ENCODE measurements around the gene ABR.
A peak's percentile ranks its signal among the peaks of the same experiment; 100 is the strongest.
"Not testable (repeated sequence)": the region's sequence is repeated elsewhere in the genome, so short reads cannot be mapped to it uniquely, and the experiment has no call there.

Gene ABR

DNA sequence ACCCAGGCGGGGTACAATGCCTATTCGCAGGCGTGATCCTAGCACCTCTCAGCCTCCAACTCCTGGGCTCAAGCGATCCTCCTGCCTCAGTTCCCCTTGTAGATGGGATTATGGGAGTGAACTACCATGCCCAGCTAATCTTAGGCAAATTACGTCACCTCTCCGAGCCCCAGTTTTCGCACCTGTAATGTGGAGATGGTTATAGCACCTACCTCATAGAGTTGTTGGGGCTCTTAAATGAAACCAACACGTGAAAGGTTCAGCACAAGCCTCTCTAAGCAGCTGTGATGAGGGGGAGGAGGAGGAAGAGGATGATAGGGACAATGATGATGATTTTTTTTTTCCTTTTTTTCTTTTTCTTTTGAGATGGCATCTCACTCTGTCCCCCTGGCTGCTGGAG lies 59.9 kb downstream of the ABR start:
- DNase-seq, result no peak

DNA sequence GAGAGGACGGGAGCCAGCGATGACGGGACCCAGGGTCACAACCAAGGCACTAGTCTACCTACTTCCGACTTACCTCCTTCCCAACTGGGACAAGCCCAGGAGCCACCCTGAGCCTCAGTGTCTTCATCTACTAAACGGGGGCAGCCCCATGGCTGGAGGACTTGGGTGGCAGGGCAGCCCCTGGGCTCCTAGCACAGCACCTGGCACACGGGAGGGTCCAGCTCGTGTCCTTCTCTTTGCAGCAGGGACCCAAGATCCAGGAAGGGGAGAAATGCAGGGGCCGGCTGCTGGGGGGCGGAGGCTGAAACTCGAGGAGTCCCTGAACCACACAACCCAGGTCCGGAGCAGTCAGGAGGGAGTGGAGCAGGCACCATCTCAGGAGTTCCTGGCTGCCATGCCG lies 63.2 kb downstream of the ABR start:
- DNase-seq, result no peak

DNA sequence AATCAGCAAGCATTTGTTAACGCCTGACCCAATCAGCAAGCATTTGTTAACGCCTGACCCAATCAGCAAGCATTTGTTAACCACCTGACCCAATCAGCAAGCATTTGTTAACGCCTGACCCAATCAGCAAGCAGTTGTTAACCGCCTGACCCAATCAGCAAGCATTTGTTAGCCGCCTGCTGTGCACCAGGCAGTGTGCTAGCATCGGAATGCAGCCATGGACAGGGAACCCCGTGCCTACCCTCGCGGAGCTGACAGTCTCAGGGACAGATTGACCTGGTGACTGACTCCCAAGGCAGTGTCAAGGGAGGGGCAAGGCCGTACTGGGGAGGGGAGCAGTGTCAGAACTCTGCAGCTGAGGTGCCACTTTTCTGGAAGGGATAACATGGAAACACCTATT lies 66.9 kb downstream of the ABR start:
- DNase-seq, result no peak

DNA sequence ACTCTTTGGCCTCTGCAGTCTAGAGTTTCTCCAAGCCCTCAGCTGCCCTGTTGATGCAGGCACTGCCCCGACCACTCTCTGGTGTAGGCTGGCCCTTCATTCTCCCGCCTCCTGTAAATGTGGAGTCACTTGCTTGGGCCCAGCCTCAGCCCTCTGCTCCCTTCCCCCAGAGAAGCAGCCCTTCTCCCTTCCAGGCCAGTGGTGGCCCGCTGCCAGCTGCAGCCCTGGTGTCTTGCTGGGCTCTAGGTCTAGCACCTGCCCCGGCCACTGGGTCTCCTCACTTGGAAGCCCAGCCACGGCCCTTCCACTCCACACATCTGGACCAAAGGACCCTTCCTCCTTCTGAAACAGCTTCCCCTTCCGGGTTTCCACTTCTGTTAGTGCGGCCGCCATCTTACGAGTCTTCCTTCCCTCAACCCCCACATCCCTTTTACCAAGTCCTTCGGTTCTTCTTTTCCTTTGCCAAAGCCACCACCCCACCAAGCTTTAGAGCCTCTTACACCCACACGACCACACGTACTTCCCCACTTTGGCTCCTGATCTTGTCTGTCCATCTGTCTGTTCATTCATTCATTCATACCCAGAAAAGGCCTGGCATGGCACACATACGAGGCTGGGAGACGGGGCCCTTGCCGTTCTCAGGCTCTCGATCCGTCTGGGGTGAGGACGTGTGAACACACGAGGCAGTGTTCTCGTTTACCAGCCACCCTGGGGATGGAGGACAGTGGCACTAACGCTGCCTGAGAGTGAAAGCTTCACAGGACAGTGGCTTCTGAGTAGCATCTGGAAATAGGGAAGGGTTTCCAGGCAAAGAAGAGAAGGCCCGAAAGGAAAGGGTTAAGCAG lies 68.0 kb downstream of the ABR start:
- no peak for DNase-seq

DNA sequence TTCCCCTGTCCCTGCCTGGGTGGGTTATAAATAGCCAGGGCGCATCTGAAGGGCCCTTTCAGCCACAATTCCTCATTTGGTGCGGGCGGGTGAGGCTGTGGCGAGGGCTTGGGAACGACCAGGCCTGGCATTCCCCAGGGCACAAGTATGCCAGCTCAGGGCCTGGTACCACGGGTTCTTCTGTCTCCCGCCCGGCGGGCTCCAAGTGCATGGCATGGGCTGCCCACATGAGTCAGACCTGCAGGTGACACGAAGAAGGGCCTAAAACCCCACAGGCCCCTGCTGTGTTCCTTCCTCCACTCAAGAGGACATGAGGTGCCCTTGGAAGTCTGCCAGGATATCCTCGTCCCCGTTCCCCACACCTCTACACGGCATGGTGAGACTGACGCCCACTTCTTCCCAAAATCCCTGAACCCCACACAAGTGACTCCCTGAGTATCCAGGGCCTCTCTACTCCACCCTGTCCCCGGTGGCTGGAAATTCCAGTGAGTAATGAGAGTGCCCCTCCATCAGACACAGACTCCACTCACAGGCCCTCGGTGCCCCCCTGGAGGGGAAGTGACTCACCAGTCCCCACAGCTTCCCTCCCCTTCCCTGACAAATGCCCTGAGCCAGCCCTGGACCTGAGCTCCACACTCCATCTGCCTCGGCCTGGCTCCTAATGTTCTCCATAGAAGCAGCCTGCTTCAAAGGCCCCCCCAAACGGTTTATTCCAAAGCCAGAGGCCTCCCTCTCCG lies 68.8 kb downstream of the ABR start:
- no peak for DNase-seq

DNA sequence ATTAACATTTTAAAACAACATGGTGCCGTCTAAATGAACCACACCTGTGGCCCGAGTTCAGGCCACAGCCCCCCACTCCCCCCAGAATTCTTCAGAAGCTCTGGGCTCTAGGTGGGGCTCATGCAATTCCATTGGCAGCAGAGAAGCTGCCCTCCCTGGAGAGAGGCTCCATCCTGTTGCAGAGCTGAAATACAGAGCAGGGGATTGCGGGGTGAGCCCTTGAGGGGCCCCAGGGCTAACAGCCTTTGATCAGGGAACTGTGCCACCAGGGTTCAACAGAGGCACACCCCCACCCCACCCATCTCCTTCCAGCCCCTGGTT lies 69.3 kb downstream of the ABR start:
- no peak for DNase-seq

DNA sequence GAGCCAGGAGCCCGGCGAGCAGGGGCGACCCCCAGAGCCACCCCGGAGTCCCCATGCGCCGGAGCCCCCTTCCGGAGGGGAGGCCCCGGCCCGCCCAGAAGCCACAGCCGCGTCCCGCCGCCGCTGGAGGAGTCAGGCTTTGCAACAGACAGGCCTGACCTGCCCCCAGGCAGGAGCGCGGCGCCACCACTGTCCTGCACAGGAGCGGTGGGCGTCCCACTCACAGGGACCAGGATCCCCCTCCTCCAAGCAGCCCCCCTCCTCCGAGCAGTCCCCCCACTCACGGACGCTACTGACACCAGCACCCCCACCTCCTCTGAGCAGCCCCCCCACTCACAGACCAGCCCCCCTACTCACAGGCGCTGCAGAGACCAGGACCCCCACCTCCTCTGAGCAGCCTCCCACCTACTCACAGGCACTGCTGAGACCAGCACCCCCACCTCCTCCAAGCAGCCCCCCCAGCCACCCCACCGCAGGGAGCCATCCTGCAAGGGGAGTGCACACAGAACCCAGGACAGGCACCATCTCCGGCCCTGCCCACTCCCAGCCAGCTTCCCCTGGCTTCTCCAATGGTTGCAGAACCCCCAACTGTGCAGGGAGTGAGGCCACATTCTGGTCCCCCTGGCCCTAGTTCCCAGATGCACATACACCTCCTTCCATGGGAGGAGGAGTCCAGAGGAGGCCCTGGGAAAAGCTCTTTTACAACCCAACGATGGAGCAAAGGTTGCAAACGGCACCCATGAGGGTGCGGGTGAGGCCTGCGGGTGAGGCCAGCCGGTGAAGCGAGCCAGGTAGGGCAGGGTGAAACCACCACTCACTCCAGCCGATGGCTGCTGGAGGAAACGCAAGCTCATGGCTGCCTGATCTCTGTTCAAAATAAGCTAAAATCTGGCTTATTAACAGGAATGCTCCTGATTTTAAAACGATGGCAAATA lies 69.9 kb downstream of the ABR start:
- DNase-seq, result peak; percentile 44

DNA sequence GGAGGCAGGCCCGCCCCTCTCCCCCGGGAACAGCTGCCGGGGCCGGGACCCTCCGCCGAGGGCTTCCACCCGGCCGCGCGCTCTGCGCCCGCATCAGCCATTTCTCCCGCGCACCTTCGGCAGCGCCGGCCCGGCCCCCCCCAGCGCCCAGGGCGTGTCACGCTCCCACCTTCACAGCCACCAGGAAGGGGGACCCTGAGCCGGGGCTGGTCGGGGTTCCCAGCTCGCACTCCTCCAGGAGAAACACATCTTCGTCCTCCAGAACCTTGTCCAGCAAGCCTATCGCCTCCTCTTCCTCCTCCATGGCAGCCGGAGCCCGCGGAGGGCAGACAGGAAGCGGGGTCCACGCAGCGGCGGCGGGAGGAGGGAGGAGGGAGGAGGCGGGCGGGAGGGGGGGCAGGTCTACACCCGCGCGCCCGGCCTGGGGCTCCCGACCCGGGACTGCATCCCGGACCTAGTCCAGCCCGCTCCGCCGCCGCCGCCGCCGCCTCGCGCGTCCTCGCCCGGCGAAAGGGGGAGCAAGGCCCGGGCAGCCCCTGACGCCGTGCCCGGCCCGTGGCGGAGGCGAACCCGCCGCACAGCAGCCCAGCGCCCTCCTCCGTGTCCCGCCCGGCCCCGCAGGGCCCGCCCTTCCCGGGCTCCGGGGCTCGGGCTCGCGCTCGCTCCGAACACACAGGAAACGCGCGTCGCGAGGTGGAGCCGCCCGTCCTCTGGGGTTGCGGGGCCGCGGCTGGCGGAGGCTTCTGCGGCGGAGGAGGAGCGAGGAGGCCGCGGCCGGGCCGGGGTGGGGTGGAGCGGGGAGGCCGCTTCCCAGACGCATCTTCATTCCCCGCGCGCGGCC lies 70.8 kb downstream of the ABR start:
- DNase-seq, result peak; percentile 57

DNA sequence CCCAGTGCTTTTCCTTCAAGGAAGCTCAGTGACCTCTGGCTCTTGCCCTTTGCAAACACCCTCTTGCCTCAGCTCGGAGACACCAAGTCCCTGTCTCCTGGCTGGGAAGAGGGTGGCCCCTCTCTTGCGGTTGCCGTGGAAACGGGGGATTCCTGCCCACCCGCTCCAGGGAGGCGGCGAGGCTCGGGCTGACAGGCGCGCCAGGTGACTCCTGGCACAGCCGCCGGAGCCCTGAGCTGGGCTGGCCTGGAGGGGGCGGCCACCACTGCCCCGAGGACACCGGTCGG lies 71.4 kb downstream of the ABR start:
- DNase-seq, result no peak

DNA sequence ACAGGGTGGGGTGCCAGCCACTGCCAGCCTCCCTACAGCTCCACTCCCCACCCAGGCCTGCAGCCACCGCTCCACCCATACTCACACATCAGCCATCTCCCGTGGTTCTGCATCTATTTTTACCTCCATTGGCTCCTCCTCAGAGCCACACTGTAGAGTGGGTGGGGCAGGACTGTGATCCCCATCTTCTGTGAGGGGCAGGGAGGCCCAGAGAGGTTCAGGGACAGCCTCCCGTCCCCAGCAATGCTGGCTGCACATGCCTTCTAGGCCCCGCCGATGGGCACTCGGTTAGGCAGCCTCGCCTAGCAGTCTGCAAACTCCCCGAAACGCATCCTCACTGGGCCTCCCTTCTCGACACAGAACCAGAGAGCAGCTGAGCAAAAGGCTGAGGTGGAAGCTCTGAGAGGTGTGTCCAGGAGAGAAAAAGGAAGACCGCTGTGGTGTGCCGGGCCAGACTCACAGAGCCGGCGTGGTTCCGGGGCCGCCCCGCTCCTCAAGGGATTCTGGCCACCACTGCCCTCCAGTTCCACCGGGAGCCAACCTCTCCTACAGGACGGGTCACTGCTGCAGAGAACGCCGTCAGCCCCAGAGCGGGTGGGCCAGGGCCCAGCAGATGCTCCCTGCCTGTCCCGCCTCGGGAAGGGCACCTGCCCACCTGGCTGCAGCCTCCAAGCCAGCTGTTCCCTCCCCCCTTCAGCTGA lies 71.9 kb downstream of the ABR start:
- DNase-seq, result no peak

DNA sequence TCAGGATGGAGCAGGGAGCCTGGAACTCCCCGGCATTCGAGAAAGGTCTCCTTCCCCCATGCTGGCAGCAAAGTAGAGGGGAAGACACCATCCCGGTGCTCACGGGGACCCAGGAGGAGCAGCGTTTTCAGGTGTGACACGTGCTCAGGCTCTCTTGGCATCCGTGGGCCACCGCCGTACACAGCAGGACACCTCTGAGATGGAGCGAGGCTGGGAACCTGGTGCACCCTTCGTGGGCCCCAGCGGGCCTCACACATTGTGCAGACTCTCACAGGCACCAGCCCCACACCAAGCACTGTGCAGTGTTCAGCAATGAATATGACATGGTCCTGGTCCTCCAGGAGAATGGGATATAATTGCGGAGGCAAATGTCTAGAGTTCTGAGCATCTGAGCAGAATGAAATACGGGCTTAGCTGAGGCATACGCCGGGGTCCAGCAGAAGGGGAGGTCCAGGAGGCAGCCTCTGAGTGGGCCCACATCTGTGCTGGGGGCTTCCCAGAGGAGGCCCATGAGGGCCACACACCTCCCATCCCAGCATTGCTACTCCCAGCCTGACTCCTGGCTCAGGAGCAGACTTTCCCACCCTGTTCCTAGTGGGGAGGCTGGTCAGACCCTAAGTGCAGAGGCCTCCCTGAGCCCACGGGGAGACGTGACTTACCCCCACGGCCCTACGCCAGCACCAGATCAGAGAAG lies 72.6 kb downstream of the ABR start:
- DNase-seq, result no peak

DNA sequence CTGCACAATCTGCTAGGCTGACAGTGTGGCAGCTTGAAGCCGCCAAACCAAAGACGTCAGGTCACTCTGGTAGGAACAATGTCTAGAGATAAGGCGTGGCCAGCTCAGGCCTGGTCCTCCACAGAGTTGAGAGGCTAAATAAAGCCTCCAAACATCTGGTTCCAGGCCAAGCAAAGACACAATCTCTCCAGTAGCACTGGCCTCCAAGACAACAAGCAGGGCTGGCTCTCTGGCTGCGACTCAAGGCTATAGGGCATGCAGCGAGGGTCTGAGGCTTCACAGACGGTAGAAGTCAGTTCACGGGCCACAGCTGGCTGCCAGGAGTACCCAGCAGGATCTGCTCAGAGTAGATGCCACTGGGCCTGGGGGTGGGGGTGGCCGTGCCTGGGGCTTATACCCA lies 75.6 kb downstream of the ABR start:
- DNase-seq, result no peak

DNA sequence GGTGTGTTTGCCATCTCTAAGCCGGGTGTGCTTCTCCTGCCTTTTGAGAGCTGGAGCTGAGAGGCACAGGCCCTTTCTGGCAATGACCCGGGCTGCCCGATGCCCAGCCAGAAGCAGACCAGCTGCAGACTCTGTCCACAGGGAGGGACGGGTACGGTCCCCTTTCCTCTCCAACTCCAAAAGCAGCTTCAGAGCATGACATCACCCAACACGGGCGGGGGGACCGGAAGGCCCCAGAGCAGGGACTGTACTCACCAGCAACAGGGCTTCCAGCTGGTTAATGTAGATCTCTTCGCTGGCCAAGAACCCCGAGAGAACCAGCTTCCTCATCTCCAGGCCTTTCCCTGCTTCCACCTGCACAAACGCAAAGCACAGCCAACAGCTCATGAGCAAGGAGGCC lies 79.4 kb downstream of the ABR start:
- no peak for DNase-seq

DNA sequence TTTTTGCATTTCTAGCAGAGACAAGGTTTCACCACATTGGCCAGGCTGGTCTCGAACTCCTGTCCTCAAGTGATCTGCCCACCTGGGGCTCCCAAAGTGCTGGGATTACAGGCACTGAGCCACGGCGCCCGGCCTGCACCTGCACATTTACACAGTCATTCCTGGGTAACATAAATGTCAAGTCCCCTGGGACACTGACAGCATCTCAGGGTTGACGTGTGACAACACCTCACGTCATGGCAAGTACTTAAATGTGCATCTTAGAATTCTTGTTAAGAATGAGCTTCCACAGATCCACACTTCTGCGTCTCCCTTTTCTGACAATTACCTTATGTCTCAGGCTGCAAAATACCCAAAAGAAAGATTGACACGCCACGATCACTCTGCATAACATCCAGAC lies 80.5 kb downstream of the ABR start:
- no peak for DNase-seq

DNA sequence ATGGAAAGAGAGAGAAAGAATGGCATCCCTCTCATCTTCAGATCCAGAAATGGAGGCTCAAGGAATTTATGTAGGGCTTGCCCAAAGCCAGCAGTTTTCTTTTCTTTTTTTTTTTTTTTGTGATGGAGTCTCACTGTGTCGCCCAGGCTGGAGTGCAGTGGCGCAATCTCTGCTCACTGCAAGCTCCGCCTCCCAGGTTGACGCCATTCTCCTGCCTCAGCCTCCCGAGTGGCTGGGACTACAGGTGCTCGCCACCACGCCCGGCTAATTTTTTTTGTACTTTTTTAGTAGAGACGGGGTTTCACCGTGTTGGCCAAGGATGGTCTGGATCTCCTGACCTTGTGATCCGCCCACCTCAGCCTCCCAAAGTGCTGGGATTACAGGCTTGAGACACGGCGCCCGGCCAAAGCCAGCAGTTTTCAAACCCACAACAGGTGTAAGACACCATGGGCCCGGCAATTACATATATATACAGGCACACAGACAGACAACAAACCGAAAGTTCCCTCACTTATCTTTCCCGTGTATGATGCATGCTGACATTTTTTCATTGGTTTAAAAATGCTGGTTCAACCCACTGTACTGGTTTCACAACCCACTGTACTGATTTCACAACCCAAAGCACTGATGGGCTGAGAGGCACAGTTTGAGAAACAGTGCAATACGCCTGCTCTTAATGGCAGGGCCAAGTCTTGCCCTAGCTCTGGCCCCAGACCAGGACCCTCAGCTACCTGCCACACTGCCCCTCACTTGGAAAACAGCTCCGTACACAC lies 81.6 kb downstream of the ABR start:
- DNase-seq, result not testable (repeated sequence)

DNA sequence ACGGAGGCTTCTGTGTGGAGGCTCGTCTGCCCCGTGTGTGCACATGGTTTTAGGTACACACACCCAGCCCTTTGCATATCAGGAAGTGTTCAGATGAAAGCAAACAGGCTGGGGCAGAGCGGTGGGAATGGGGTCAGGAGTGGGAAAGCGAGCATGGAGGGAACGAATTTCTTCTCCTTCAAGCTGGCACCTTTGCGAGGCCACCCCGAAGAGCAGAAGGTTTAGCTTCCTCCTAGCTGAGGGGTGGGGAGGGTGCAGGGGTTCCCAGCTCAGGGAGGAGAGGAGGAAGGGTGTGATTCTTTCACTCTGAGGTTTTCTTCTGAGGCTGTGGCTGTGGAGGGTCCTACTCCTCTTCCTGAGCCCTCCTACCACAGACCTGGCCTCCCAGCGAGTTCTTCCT lies 83.6 kb downstream of the ABR start:
- DNase-seq, result no peak

DNA sequence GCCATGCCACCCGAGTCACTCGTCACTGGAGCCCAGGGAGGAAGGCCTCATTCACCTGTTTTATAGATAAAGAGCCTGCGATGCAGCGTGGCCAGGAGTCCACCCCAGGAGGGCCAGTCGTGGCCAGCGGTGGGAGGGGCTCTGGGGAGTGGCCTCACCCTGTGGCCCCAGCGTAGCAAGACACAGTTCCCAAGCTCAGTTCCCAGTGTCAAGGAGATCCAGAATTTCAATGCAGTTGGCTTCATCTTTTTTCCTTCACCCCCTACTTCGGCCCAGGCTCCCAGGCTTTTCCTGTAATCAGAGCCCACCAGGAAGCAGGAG lies 84.0 kb downstream of the ABR start:
- DNase-seq, result no peak

DNA sequence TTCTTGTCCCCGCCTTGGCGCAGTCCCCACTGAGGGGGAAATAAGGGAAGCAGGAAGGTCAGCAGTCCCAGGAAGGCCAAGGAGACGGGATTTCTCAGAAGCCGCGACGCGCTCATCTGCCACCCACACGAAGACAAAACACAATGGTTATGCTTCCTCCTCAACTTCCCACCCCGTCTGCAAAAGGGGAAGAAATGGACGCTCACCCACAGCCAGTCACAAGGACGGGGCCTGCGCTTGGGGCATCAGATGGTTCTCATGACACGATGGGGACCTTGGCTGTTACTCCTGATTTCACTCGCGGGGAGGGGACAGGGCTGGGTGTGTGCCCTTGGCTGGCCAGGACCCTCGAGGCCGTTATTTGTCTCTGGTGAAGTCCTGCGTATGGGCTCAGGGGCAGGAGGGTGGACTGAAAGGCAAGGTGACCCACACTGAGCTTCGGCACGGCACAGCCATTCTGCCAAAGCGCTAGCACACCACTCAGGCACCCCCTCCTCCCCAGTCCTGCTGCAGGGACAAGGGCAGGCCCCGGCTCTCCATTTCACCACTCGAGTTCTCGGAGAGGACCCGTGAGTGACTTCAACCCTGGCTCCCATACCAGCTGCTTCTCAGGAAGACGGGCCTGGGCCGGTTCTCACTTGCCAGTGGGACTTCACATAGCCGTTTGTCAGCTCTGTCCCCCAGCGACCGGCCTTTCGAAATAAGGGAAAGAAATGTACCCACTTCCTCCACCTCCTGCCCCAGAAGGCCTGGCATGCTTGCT lies 84.5 kb downstream of the ABR start:
- no peak for DNase-seq

DNA sequence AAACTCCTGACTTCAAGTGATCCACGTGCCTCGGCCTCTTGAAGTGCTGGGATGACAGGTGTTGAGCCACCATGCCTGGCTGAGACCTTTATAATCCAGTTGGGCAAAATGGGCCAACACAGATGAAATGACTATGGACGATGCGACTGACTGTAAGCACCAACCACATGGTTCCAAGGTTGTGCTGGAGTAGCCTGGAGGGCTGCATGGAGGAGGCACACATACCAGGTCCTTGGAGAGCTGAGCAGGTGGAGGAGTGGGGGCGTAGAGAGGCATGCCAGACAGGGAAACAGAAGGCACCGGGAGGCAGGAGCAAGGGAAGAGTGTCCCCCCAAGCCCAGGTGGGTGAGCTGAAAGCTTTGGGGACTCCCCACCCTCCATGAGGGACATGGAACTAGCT lies 85.2 kb downstream of the ABR start:
- DNase-seq, result no peak

DNA sequence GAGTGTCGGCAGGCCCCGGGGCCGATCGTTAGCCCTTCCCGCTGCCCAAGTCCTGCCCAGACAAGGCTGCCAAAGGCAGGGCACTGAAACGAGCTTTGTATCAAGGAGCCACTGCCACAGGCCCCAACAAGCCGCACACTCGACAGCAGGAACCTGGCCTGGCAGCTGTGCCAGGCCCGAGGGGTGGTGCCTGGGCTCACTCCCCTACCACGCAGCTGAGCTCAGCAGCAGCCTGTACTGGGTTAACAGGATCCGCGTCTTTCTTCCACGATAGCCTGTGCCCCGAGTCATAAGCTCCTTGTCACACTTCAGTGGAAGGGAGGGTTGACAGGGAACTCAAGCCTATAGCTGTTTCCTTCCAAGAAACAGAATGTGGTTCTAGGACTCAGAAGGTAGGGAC lies 87.9 kb downstream of the ABR start:
- DNase-seq, result no peak
